GM19035 (cell line): Measurements from ENCODE around the gene C1orf50.
"Not testable (repeated sequence)": the region's sequence is repeated elsewhere in the genome, so short reads cannot be mapped to it uniquely, and the experiment has no call there.

ENCODE experiments used
- ATAC-seq: cut with Tn5 transposase; IDR thresholded peaks from one replicate; pipeline ENCODE4 v1.9.1; 2021; ENCODE audit not compliant: unreplicated experiment

C1orf50 gene

DNA sequence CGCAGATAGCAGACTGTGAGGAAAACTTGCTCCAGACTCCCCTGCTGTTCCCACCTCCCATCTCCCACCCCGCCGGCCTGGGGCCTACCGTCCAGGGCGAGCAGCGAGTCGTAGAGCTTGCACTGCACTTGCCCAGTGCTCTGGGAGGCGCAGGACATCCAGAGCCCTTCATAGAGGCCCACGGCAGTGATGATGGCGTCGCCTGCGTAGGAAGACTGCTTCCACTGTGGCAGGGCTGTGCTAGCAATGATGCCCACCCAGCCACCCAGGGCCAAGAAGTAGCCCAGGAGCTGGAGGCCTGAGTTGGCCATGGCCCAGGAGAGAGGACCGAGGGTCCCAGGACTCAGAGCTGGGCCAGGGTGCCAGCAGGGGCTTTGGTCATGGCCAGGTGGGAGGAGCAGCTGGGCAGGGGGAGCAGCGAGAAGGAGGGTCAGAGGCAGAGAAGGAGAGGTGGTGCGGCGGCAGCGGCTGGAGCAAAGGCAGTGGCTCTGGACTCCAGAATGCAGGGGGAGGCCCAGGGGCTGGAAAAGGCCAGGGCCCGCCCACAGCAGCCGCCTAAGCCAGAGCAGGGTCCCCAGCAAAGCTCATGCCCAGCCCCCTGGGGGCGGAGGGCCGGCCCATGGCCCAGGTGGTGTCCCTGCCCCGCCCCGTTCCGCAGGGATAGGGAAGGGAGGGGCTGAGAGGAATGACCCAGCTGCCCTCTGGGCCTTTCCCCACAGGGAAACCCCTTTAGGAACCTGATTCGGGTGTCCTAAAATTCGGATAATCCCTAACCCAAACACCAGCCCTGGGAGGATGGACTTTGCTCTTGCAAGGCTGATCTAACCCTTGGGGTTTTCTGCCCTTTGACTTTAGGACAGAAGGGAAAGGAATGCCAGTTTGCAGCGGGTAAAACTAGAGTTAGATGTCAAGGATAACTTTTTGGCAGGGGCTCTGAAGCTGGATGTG is 27.0 kb upstream of the C1orf50 start, which contains the start of gene CLDN19:
Gene CLDN19, minus strand, starts transcription at position 484 of the 948 bp plus-strand sequence. Its CDS starts 173 bp downstream, at position 311.
- ATAC-seq, result no peak

DNA sequence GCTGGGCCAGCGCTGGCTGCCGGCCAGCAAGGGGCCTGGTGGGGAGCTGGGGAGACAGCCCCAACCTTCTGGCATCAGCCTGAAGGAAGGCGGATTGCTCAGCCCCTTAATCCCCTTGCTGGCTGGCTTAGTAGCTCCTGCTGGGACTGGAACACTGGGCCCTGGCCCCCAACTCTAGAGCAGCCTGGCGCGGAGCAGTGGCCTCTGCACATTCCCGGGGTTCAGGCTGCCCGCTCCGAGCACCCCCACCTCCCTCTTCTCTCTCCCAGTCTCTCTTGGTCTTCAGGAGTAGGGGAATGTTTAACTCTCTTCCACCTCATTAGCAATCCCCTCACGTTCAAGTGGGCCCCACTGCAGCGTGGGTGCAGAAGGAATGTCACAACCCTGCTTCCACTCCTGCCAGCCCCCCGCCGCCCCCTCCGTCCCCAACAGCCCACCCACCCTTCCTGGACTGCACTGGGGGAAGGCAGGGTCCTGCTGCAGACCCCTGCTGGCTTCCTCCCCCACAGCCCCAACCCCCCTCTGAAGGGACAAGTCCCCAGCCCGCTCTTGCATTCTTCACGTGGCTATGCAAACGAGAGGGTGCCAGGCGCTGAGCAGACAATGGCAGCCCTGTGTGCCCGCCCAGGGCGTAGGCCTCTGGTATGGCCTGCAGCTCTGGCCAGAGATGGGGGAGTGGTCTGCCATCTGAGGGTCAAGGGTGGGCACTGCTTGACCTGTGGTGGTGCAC is 26.0 kb upstream of the C1orf50 start:
- no peak for ATAC-seq

DNA sequence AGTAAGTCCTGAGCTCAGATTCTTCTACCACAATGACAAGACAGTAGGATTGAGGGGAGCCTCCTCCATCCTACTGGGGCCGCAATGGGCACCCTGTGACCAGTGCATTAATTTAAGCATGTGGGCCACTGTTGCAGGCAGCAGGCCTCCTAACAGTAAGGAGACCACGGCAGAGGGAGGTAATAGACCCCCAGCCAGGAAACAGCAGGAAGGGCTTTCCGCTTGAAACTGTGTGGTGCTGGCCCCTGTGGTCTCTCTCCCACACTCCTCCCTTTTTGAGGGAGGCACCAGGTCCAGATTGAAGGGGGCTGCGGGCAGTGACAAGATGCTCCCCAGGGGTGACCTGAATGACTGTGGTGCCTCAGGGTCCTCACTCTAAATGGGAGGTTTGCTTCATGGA is 25.3 kb upstream of the C1orf50 start:
- no peak for ATAC-seq

GRCh38 chr1:42742141-42742540 is 24.9 kb upstream of the C1orf50 start:
- no peak for ATAC-seq

GRCh38 chr1:42742617-42743316 is 24.3 kb upstream of the C1orf50 start:
- ATAC-seq, result no peak

DNA sequence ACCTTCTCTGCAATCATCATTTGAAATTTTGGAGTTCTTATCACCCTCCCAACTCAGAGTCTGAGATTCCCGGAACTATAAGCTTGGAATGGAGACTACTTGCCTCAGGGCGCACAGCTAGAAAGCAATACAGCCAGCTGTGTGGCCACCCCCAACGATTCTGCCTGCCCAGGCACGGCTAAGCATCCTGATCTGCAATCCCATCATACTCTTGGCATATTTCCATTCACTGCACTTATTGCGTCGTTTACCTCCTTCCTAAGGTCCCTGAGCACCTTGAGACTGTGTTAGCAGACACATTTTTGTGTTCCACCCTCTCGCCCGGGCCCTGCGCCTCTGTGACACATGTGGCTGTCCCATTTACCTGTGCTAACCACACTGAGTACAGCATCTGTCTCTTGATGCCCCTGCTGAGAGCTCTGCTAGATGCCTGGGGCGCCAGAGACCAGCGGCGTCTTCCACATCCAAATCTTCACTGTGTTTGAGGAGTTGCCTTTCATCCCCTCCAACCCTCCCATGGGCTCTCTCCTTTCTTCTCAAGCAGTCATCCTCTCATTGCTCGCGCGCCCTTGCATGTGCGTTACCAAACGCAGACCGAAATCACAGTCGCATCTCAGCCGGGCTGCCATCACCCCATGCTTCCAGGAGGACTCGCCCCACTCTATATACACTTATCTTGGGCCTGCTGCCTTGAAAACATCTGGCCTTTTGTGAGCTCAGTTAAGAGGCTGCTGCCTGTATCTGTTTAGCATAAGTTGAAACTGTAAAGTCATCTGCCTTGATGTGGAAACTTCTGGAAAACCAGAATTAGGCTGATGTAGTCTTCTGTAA is 23.5 kb upstream of the C1orf50 start:
- no peak for ATAC-seq

DNA sequence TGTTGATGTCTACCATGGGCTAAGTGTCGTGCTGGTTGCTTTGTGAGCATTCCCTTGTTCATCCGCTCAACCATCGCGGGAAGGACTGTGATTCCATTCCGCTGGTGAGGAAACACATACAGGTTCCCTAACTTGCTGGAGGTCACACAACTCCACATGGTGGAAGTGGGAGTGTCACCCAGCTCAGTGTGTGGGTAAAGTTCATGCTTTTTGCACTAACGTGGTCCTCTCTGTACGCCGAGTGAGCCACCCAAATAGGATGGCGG is 23.0 kb upstream of the C1orf50 start:
- ATAC-seq, result no peak

- no peak for ATAC-seq
These were observed 21.2 kb upstream of the C1orf50 start for GRCh38 chr1:42745851-42746250.

DNA sequence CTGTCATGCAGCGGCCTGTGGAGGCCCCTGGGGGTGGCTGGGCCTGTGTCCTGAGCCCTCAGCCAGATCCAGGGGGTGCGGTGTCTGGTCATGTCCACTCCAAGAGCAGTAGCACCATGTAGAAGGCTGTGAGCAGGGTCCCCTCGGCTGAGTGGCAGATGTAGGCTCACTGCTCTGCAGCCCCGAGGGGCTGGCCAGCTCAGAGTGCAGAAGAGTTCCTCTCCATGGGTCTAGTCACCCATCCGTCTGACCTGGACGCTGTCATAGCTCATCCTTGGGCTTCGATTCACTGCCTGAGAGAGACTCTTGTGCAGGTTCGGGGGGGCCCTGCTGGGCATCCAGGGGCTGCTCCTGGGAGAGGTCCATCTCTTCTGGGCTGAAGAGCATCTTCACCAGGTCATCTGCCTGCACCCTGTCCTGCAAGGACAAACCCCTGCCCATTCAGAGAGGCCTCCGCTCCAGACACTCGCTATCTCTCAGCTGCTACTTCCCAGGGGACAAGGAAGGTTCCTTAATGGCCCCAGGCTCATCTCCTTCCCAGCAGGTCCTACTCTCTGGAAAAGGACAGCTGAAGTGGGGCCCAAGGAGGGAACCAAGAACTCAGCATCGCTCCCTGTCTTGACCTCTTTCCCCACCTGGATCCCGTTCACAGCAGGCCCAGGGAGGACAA is 20.5 kb upstream of the C1orf50 start:
- no peak for ATAC-seq

DNA sequence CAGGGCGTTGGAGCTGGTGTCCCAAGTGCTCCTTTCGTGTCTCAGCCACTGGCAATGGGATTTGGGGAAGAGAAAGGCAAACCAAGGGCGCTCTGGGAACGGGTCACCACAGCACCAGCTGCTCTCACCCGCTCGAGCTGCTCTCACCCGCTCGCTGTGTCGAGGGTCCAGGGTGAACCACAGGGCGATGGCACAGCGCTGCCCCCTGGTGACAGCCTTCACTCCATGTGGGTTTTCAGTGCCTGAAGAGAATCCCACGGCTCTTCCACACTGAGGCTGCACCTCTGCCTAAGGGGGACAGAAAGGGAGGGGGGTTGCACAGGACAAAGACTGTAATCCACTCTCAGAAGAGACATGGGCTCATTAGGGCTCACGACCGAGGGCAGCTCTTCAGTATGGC is 19.9 kb upstream of the C1orf50 start:
- ATAC-seq, result no peak

DNA sequence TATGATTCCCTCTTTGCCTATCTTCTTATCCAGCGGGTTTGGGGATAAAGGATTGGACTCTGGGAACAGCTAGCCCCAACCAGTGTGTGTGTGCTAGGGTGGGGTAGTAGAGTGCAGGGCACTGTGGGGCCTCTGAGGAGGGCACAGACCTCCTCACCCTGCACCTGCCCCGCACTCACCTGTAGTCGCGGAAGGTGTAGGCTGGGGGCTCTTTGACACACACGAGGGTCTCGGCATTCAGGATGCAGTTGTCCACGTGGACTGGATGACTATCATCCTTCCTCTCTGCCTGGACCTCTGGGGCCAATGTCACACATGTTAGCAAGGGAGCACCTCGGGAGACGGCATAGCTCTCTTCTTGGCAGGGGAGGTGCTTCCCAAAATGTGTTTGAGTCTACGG is 19.0 kb upstream of the C1orf50 start:
- ATAC-seq, result no peak

GRCh38 chr1:42748461-42749410 is 18.3 kb upstream of the C1orf50 start:
- ATAC-seq, result no peak

DNA sequence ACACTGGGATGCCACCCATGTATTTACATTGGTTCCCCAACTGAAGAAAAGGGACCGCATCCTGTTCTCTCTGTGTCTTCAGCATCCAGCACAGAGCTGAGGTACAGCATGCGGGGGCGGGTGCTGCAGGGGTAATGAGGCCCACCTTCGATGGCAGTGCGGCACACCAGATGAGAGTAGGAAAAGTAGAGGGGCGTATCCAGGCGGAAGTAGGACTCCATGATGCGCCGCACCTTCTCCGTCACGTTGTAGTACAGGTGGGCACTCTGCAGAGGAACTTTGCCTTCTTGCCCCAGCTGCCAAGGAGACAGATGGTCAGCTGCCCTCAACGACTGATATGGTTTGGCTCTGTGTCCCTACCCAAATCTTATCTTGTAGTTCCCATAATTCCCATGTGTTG is 17.0 kb upstream of the C1orf50 start:
- no peak for ATAC-seq

DNA sequence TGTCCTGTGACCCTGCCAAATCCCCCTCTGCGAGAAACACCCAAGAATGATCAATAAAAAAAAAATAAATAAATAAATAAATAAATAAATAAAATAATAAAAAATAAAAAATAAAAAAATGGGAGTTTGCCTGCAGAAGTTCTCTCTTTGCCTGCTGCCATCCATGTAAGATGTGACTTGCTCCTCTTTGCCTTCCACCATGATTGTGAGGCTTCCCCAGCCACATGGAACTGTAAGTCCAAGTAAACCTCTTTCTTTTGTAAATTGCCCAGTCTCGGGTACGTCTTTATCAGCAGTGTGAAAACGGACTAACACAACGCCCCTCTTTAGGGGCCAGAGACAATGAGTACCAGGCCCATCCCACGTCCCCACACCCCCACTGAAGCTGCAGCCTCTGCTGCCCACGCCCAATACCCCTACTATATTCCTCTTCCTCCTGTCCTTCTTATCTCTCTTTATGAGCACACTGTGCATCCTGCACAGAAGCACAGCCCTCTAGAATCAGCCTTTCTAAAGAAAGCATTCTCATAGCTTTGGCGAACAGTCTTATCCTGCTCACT is 15.5 kb upstream of the C1orf50 start:
- ATAC-seq, result not testable (repeated sequence)

GRCh38 chr1:42752284-42752683 is 14.8 kb upstream of the C1orf50 start:
- no peak for ATAC-seq

GRCh38 chr1:42753070-42753469 is 14.0 kb upstream of the C1orf50 start:
- no peak for ATAC-seq

GRCh38 chr1:42756956-42757891 is 9.8 kb upstream of the C1orf50 start:
- ATAC-seq, result peak; percentile 59

DNA sequence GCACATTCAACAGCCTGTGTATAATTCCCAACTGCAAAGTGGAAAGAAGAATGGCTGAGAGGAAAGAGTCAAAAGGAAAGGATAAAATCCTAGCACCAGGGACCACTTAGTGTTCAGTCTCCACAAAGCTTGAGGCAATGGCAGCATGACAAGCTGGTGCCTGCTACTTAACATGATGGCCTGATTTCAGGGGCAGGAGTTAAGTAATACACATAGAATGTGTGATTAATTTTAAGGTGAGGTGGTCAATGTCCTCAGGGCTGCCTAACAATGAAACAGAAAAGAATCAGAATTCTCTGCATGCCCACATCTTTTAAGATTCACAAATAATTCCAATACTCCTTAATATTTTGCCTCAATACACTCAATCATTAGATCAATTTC is 9.2 kb upstream of the C1orf50 start:
- ATAC-seq, result no peak
